ENCODE data around the gene NCEH1.
"Not testable (repeated sequence)": the region's sequence is repeated elsewhere in the genome, so short reads cannot be mapped to it uniquely, and the experiment has no call there.

Gene NCEH1

DNA sequence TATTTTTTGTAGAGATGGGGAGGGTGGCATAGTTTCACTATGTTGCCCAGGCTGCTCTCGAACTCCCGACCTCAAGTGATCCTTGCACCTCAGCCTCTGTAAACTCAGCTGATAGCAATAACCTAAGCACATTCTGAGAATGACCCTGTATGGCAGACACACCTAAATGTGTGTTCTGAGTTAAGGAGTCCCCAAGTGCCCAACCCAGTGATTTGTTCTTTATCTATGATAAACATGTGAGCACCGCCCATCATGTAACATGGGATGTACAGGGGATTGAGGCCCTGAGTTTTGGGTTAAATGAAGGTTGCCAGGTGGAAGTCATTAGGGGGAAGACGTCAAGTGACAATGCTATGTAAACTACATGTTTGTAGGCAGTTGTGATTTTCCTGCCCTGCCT is 5.7 kb downstream of the NCEH1 start:
- no peak overlapping the region for H3K4me3 ChIP-seq (ENCODE audit: low read depth, low read length)

DNA sequence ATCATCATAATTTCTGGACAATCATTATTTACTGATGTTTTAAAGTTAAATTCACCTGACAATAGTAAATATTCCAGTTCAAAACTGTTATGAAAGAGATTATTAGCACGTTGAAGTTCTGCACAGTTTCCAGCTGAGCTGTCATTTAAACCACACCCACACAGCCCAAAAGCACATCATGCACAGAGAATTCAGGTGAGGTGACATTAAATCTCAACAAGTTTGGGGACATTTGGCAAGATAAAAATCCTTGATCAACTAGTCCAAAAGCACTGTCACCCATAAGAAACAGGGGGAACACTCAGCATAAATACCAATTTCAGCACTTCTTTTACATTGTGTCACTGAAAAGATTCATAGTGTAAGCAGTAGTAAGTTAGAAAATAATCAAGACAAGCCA is 6.9 kb downstream of the NCEH1 start:
- H3K4me3 ChIP-seq (ENCODE audit: low read depth, low read length): no peak overlapping the region
- TF ChIP-seq, protein P1, sequence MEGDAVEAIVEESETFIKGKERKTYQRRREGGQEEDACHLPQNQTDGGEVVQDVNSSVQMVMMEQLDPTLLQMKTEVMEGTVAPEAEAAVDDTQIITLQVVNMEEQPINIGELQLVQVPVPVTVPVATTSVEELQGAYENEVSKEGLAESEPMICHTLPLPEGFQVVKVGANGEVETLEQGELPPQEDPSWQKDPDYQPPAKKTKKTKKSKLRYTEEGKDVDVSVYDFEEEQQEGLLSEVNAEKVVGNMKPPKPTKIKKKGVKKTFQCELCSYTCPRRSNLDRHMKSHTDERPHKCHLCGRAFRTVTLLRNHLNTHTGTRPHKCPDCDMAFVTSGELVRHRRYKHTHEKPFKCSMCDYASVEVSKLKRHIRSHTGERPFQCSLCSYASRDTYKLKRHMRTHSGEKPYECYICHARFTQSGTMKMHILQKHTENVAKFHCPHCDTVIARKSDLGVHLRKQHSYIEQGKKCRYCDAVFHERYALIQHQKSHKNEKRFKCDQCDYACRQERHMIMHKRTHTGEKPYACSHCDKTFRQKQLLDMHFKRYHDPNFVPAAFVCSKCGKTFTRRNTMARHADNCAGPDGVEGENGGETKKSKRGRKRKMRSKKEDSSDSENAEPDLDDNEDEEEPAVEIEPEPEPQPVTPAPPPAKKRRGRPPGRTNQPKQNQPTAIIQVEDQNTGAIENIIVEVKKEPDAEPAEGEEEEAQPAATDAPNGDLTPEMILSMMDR (IDR thresholded peaks at IDR 0.05; ENCODE audit: low read depth, low read length): no peak

More for the DNA sequence above, 5.7 kb downstream of the NCEH1 start:
- TF ChIP-seq, protein P1 (IDR thresholded peaks at IDR 0.05; ENCODE audit: low read depth, low read length): no peak

DNA sequence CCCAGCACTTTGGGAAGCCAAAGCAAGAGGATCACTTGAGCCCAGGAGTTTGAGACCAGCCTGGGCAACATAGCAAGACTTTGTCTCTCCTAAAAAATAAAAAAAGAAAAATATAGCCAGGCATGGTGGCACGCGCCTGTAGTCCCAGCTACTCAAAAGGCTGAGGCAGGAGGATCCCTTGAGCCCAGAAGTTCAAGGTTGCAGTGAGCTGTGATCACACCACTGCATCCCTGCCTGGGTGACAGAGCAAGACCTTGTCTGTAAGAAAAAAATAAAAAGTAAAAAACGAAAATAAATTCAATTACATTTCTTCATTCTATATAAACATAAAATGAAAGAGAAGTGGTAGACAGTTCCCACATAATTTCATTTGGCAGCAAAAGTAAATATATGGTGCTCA is 8.1 kb downstream of the NCEH1 start:
- not testable (repeated sequence) for H3K4me3 ChIP-seq (ENCODE audit: low read depth, low read length)

DNA sequence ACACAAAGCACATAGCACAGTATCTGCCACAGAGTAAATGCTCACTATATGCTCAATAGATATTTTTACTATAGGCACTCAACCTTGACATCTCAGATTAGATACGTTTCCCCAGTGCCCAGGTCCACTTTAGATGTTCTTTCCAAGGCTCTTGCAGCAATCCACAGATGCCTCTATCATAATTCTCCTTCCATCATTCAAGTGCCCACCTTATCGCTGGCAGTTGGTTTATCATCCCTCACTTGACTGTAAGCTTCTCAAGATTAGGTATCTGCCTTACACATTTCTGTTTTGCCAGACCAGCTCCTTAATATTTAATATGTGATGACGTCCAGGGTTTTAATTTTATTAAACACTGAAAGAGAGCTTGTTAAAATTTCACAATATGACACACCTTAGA is 8.6 kb downstream of the NCEH1 start:
- TF ChIP-seq, protein P1 (IDR thresholded peaks at IDR 0.05; ENCODE audit: low read depth, low read length): no peak
- no peak overlapping the region for H3K4me3 ChIP-seq (ENCODE audit: low read depth, low read length)

DNA sequence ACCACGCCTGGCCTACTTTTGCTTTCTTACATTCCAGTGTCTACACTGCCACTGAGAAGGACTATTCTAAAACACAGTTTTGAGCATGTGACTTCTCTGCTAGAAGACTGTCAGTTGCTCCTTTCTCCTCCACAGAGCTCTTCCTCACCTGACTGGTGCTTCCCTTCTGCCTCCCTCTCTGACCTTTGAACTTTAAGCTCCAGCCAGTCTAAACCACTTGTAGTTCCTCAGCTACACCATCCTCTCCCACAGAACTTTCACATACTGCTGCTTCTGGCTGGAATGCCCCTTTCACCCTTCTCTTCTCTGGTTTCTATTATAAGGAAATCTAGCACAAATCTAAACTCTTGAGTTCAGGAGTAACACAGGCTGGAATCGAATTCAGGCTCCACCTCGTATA is 9.1 kb downstream of the NCEH1 start:
- H3K4me3 ChIP-seq (ENCODE audit: low read depth, low read length): no peak overlapping the region
- TF ChIP-seq, protein P1 (IDR thresholded peaks at IDR 0.05; ENCODE audit: low read depth, low read length): no peak

DNA sequence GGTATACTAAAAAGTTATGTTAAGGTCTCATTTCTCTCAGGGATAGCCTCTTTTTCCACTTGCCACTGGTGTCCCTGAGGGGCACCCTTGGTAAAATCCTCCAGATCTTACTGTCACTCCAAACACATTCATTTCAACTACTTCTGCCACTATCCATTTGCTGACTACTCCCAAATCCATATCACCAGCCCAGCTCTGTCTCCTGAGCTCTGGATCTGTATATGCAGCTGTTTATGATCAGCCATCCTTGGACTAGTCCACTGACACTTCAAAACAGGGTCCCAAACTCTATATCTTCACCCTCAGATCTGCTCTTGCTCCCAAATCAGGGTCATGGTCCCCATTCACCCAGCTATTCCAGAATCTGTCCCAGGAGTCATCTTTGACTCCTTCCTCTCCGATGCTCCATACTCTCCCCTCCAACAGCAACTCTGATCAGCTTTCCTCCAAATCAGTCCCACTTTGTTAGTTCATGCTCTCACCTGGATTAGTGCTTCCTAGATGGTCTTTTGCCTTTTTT is 9.9 kb downstream of the NCEH1 start:
- TF ChIP-seq, protein P1 (IDR thresholded peaks at IDR 0.05; ENCODE audit: low read depth, low read length): no peak
- no peak overlapping the region for H3K4me3 ChIP-seq (ENCODE audit: low read depth, low read length)

DNA sequence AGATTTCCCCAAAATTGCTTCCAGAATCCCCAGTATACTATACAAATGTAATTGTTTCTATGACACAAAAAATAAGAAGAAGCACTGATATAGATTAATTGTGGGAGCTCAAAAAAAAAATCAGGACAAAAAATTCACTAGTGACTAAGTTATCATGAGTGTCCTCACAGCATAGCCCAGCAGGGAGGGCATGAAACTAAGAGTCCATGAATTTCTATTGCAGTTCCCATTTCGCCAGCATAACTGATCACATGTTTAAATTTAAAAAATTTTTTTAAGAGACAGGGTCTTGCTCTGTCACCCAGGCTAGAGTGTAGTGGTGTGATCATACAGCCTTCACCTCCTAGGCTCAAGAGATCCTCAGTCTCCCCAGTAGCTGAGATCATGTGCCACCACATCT is 10.6 kb downstream of the NCEH1 start:
- TF ChIP-seq, protein P1 (IDR thresholded peaks at IDR 0.05; ENCODE audit: low read depth, low read length): no peak
- no peak overlapping the region for H3K4me3 ChIP-seq (ENCODE audit: low read depth, low read length)

DNA sequence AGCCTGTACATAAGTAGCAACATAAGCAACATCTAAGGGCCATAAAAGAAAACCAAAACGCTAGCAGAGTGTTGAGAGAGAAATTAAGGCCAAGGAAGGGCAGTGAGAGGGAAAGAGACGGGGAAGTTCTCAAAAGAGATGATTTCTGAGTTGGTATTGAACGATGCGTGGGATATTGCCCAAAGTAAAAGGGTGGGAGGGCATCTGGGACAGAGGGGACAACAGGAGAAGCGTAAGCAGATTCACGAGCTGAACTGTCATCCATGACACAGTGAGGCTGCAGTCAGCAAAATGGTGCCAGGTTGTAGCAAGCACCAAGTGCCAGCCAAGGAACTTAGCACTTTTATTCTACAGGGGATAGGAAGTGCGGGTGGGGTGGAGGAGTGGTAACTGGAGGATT is 11.8 kb downstream of the NCEH1 start:
- TF ChIP-seq, protein P1 (IDR thresholded peaks at IDR 0.05; ENCODE audit: low read depth, low read length): no peak

More for the DNA sequence above, 11.8 kb downstream of the NCEH1 start:
- H3K4me3 ChIP-seq (ENCODE audit: low read depth, low read length): no peak overlapping the region

All from WI38 (cell line).